ENCODE measurements around the gene C12orf76. TPM values are rescaled to one million over a fixed set of nuclear protein-coding genes. Genes with fewer than 3 reads are reported as not detected.

The C12orf76 gene
- total RNA-seq, 4 donors from 2014 or later = 3.0 to 22.8 (median 8.0) TPM

- peaks cover 0 to 45% of the 10 kb centered on the region in 2 donors for H3K36me3 ChIP-seq
- H3K27ac ChIP-seq = peak overlapping the region; percentile 30 to 50 (median 40)
- intact Hi-C loops (cut with DNase I; ENCODE audit: low total_unique reads) = no loop called here
- in situ Hi-C loops (cut with MboI; ENCODE audit: low sequenced_read_pairs in 4 of 4) = no loop called here
- ATAC-seq (no peak), DNase-seq (no peak)
- no peaks in the 10 kb centered on the region for H3K9me3 ChIP-seq
- peaks cover 19 to 25% of the 10 kb centered on the region in 2 donors for H3K4me1 ChIP-seq
- TF ChIP-seq POLR2A (IDR thresholded peaks at IDR 0.05) = no peak
- TF ChIP-seq CTCF (IDR thresholded peaks at IDR 0.05 in 4 of 5, conservative IDR thresholded peaks at IDR 0.05 in 1 of 5) = no peak
- H3K4me3 ChIP-seq = no peak overlapping the region
- H3K27me3 ChIP-seq = no peaks in the 10 kb centered on the region
Measured at GRCh38 chr12:110024051-110024450, 24.3 kb downstream of the C12orf76 start.

GRCh38 chr12:110023059-110023980 lies 25.0 kb downstream of the C12orf76 start:
- in situ Hi-C loops (cut with MboI; ENCODE audit: low sequenced_read_pairs in 4 of 4) (no loop called here), intact Hi-C loops (cut with DNase I; ENCODE audit: low total_unique reads) (no loop called here)
- Histone ChIP-seq H3K27me3 (no peaks in the 10 kb centered on the region), H3K27ac (peak overlapping the region in 3 of 4 donors; percentile 18 to 45 (median 34)), H3K4me1 (peaks cover 19 to 25% of the 10 kb centered on the region in 2 donors), H3K36me3 (peaks cover 0 to 44% of the 10 kb centered on the region in 2 donors), H3K9me3 (no peaks in the 10 kb centered on the region), H3K4me3 (no peak overlapping the region)
- TF ChIP-seq POLR2A (IDR thresholded peaks at IDR 0.05) = no peak
- TF ChIP-seq CTCF (IDR thresholded peaks at IDR 0.05 in 4 of 5, conservative IDR thresholded peaks at IDR 0.05 in 1 of 5) = no peak
- no peak for DNase-seq
- ATAC-seq = no peak

- Histone ChIP-seq H3K27ac (no peak overlapping the region), H3K4me3 (no peak overlapping the region), H3K4me1 (peaks cover 19 to 25% of the 10 kb centered on the region in 2 donors), H3K27me3 (no peaks in the 10 kb centered on the region), H3K36me3 (peaks cover 0 to 49% of the 10 kb centered on the region in 2 donors), H3K9me3 (no peaks in the 10 kb centered on the region)
- ATAC-seq (no peak), DNase-seq (no peak)
- in situ Hi-C loops (cut with MboI; ENCODE audit: low sequenced_read_pairs in 4 of 4) = no loop called here
- TF ChIP-seq CTCF (IDR thresholded peaks at IDR 0.05 in 4 of 5, conservative IDR thresholded peaks at IDR 0.05 in 1 of 5) (no peak), POLR2A (IDR thresholded peaks at IDR 0.05) (no peak)
- intact Hi-C loops (cut with DNase I; ENCODE audit: low total_unique reads) = no loop called here
Measured at GRCh38 chr12:110020956-110021355, 27.4 kb downstream of the C12orf76 start.

- no peaks in the 10 kb centered on the region for H3K27me3 ChIP-seq
- no peak for ATAC-seq
- no peak overlapping the region for H3K27ac ChIP-seq
- H3K4me1 ChIP-seq = no peaks in the 10 kb centered on the region
- in situ Hi-C loops (cut with MboI; ENCODE audit: low sequenced_read_pairs in 4 of 4) (no loop called here), intact Hi-C loops (cut with DNase I; ENCODE audit: low total_unique reads) (no loop called here)
- no peaks in the 10 kb centered on the region for H3K9me3 ChIP-seq
- DNase-seq = no peak
- no peak for TF ChIP-seq POLR2A (IDR thresholded peaks at IDR 0.05)
- no peak for TF ChIP-seq CTCF (IDR thresholded peaks at IDR 0.05 in 4 of 5, conservative IDR thresholded peaks at IDR 0.05 in 1 of 5)
- no peak overlapping the region for H3K4me3 ChIP-seq
- peaks cover 0 to 79% of the 10 kb centered on the region in 2 donors for H3K36me3 ChIP-seq
Measured at GRCh38 chr12:110015132-110015531, 33.2 kb downstream of the C12orf76 start.
